Limb (tissue), 2 donors: ENCODE data around the gene HEXA.
"Not testable (repeated sequence)": the region's sequence is repeated elsewhere in the genome, so short reads cannot be mapped to it uniquely, and the experiment has no call there.

Experiments used
- DNase-seq, 2 donors: peaks; one replicate each; pipeline ENCODE4 v3.0.0-alpha.2; 2016; ENCODE audit errors: extremely low spot score in 2 of 2

The HEXA gene

GRCh38 chr15:72375846-72376581, at the start of gene HEXA:
Gene HEXA (minus strand): TSS chr15:72376014. CDS start chr15:72375972, 42 bp downstream.
- DNase-seq, result peak; percentile 94 to 99

GRCh38 chr15:72423256-72423655, 47.4 kb upstream of the HEXA start:
- peak in 1 of 2 donors; percentile 9 for DNase-seq

DNA sequence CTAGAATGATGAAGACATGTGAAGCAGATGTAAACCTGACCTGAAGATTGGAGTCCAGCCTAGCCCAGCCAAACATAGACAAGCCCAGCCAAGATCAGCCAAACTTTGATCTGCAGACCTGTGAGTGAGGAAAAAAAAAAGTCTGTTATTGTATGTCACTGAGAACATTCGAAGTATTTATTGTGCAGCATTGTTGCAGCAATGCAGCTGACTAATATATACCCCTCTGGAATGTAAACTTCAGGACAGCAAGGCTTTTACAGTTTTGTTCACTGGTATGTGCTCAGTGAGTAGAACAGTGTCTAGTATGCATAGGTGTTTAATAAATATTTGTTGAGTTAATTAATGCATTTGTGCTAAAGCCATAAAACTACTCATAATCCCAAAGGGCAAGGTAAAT, 45.7 kb upstream of the HEXA start:
- DNase-seq, result no peak

DNA sequence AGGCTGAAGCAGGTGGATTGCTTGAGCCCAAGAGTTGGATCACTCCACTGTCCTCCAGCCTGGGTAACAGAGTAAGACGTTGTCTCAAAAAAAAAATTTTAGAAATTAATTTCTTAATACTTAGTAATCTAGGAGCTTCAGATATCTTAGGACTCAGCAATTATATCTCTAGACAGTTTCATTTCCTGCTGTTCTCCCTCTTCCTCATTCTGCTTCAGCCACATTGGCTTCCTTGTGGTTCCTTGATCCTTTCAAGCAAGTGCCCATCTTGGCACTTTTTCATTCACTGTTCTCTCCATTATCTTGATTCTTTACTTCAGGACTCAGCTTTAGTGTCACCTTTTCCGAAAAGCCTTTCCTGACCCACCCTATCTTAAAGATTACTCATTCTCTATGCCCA, 44.8 kb upstream of the HEXA start:
- no peak for DNase-seq

DNA sequence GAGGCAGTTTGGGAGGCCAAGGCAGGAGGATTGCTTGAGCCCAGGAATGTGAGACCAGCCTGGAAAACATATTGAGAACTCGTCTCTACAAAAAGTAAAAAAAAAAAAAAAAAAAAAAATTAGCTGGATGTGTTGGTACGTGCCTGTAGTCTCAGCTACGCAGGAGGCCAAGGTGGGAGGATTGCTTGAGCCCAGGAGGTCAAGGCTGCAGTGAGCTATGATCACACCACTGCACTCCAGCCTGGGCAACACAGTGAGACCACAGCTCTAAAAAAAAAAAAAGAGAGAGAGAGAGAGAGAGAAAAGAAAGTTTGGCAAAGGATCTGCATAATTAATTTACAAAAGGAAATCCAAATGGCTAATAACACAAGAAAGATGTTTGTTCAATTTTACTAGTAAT, 44.0 kb upstream of the HEXA start:
- not testable (repeated sequence) for DNase-seq

DNA sequence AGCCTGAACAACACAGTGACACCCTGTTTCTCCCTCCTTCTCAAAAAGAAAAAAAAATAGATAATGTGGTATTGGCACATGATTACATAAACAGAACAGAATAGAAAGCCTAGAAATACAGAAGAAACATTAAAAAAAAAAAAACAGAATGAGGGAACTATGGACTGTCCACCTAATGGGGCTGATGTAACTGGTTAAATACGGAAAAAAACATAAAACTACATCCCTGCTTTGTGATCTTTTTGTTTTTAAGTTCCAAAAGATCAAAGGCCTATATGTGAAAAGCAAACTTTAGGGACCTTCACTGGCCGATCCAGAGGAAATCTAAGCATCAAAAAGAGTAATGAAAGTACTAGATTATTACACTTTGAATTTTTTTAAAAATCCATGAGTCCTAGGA, 39.5 kb upstream of the HEXA start:
- no peak for DNase-seq

- not testable (repeated sequence) for DNase-seq
Measured at GRCh38 chr15:72413337-72413736, 37.5 kb upstream of the HEXA start.

GRCh38 chr15:72411544-72411943, 35.7 kb upstream of the HEXA start:
- DNase-seq, result no peak

DNA sequence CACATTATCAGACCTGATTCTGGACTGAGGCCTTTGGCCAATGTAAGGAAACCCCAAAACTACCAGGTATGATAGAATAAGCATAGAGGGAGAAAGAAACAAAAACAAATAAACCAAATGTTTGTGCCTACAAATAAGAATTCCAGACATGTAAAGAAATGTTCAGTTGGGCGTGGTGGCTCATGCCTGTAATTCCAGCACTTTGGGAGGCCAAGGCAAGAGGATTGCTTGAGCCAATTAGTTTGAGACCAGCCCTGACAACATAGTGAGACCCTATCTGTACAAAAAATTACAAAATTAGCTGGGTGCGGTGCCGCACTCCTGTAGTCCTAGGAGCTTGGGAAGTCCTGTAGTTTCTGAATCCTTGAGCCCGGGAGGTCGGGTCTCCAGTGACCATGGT, 35.3 kb upstream of the HEXA start:
- DNase-seq, result no peak

GRCh38 chr15:72406936-72407335, 31.1 kb upstream of the HEXA start:
- no peak for DNase-seq

- no peak for DNase-seq
Measured at GRCh38 chr15:72404841-72405240, 29.0 kb upstream of the HEXA start.

- no peak for DNase-seq
Measured at GRCh38 chr15:72404356-72404755, 28.5 kb upstream of the HEXA start.

DNA sequence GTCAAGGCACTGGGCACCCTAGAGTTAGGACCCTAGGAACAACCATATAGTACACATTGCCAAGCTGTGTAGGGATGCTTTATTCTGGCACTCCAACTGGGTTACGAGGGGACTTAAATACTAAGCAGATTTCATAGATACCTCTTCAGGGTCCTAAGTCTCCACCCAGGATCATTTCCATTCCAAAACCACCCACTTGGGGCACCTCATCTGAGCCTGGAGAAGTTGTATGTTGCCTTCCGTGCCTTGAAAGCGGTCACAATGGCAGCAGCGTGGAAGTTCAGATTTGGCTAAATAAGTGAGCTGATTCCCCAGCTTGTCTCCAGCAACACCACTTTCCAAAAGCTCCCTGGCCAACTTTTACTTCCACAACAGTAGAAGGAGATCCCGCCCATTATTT, 26.9 kb upstream of the HEXA start:
- DNase-seq, result no peak

GRCh38 chr15:72398648-72399047, 22.8 kb upstream of the HEXA start:
- DNase-seq, result no peak

- DNase-seq, result no peak
Measured at GRCh38 chr15:72397796-72398588, 22.2 kb upstream of the HEXA start, which contains the start of gene TMEM202. Gene TMEM202 (plus strand): TSS chr15:72398305. CDS start chr15:72398327, 22 bp downstream.

GRCh38 chr15:72396331-72396730, 20.5 kb upstream of the HEXA start:
- not testable (repeated sequence) for DNase-seq

- DNase-seq, result no peak
Measured at GRCh38 chr15:72389231-72389630, 13.4 kb upstream of the HEXA start.

DNA sequence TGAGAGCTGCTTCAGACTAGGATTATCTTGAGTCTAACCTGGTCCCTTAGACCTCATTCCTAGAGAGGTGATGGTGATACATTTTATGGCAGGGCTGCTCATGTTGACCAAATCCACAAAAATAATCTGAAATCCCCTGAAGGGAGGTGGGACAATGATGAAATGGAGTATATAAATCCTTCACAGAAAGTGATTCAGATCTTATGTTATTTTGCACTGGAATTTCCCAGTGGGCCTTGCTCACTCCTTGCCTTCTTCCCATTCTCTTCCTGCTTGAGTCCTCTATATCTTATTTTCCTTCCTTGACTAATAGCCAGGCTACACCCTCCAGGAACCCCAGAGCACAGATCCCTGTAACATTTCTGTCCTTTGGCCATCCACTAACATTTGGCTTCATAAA, 11.9 kb upstream of the HEXA start:
- DNase-seq, result no peak

- DNase-seq, result no peak
Measured at GRCh38 chr15:72382146-72382545, 6.3 kb upstream of the HEXA start.

DNA sequence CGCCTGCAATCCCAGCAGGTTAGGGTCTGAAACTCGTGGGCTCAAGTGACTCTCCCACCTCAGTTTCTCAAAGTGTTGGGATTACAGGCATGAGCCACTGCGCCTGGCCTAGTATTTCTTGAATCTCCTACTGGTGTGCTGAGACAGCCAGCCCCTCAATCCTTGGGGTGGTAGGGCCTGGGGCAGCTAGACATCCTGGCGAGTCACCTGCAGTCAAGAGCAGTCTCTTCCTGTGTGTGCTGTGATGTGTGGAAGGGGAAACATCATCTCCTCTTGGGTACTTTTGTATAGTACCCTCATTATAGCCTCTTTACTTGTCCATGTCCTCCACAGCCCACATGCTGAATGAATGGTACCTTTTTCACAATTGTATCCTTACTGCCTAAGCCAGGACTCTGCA, 4.9 kb upstream of the HEXA start:
- DNase-seq, result no peak

- DNase-seq, result no peak
Measured at GRCh38 chr15:72379856-72380430, 4.1 kb upstream of the HEXA start.

DNA sequence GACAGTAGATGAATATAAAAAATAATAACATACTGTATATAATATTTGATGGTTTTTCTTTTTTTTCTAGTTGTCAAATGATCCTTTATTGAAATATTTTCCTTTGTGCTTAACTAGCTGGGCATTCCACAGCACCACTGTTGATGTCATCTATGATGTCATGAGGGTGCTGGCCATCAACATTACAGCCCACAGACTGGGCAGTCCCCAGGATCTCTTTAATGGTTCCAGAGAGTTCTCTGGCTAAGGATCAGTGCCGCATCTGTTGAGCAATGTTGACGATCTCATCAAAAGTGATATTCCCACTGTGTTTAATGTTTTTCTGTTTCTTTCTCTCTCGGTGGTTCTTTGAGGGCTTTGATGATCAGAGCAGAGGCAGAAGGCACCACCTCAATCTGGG, 3.3 kb upstream of the HEXA start:
- not testable (repeated sequence) for DNase-seq
